Liver (tissue), 3 donors: Measurements from ENCODE around the gene CNNM2.

Experiments used
- CTCF ChIP-seq: fragments of 150-350 bp; IDR thresholded peaks from 2 replicates; pipeline ENCODE4 v1.5.1; 2017; ENCODE audit warnings: improper control_type of control experiment, low read depth, low read length; ENCODE audit not compliant: missing input control
- TAF1 ChIP-seq: conservative IDR thresholded peaks from 2 replicates; pipeline ENCODE4 v1.6.1; 2016; ENCODE audit warnings: antibody characterized with exemption, mild to moderate bottlenecking
- donor health status: healthy.
- donor health status: healthy.

GRCh38 chr10:102914781-102915180 lies 3.3 kb upstream of the CNNM2 start:
- TF ChIP-seq CTCF, result no peak
- TF ChIP-seq TAF1, result no peak
